Right atrium auricular region (tissue), 2 donors: ENCODE measurements around the gene MAPKBP1. TPM values are rescaled to one million over a fixed set of nuclear protein-coding genes. Genes with fewer than 3 reads are reported as not detected.
"Not testable (repeated sequence)": the region's sequence is repeated elsewhere in the genome, so short reads cannot be mapped to it uniquely, and the experiment has no call there.

ENCODE experiments used
- DNase-seq: peaks from one replicate; pipeline ENCODE4 v3.0.0-alpha.2; 2019; ENCODE audit warnings: low spot score
- H3K27ac ChIP-seq, 2 donors: fragments of 200-600 bp; sonication (generic); 1 replicate in 1 of 2; 2 replicates in 1 of 2; pipeline ENCODE4 v1.5.1; 2016 to 2019
- H3K27me3 ChIP-seq, 2 donors: fragments of 200-600 bp; sonication (generic); one replicate each; pipeline versions ENCODE4 v1.5.1 to v1.6.0; 2017 to 2019
- H3K36me3 ChIP-seq: fragments of 200-600 bp; sonication (generic); one replicate; pipeline ENCODE4 v1.5.1; 2016
- H3K4me1 ChIP-seq, 2 donors: fragments of 200-600 bp; sonication (generic); one replicate each; pipeline versions ENCODE4 v1.5.1 to v1.6.0; 2017 to 2019
- H3K4me3 ChIP-seq, 2 donors: fragments of 200-600 bp; sonication (generic); 1 replicate in 1 of 2; 2 replicates in 1 of 2; pipeline ENCODE4 v1.5.1; 2017 to 2019; ENCODE audit warnings: mild to moderate bottlenecking in 1 of 2, moderate library complexity in 1 of 2
- H3K9me3 ChIP-seq, 2 donors: fragments of 200-600 bp; sonication (generic); one replicate each; pipeline ENCODE4 v1.5.1; 2019
- CTCF ChIP-seq, 2 donors: fragments of 200-600 bp; sonication (generic); IDR thresholded peaks; one replicate each; pipeline ENCODE4 v1.5.1; 2019; ENCODE audit warnings: antibody characterized with exemption in 2 of 2
- total RNA-seq, 2 donors: library from RNA; depleted of rRNA; stranded (reverse); fragments of >200 nt; gene quantifications; one replicate each; pipeline ENCODE4 v1.1.0, GENCODE V29; 2016

Gene MAPKBP1
- total RNA-seq, 2 donors from 2014 or later: 10.5 TPM

DNA sequence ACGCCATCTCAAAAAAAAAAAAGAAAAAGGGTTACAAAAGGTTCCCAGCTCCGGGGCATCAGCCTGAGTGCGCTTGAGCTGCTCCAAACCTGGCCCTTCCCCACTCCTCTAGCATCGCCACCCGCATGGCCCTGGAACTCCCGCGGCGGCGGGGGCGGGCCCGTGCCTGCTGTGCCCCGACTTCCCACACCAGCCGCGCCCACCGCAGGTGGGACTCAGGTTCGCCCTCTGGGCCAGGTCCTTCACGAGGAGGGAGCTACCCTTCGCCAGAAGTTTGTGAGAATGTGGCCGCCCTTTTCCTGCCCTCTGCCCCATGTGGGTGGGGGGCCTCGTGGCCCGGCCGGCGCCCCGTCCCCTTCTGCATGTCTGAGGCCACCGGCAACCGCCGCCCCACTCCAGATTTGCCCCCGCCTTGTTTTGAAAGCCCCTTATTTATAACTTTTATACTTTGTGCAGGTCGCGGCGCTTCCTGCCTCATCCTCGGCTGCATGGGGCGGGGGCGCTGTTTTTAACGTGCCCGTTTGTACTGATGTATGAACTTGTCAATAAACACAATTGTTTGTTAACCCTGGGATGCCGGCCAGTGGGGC lies 53.1 kb downstream of the MAPKBP1 start:
- peak overlapping the region; percentile 82 to 93 for H3K4me3 ChIP-seq
- no peaks in the 10 kb centered on the region for H3K9me3 ChIP-seq
- no peak for TF ChIP-seq CTCF (IDR thresholded peaks at IDR 0.05)
- H3K4me1 ChIP-seq: peaks cover 0 to 20% of the 10 kb centered on the region in 2 donors
- peaks cover 24% of the 10 kb centered on the region for H3K36me3 ChIP-seq
- DNase-seq: no peak
- H3K27me3 ChIP-seq: no peaks in the 10 kb centered on the region
- peak overlapping the region in 1 of 2 donors; percentile 88 for H3K27ac ChIP-seq

GRCh38 chr15:41827880-41828806 lies 53.9 kb downstream of the MAPKBP1 start, which contains the start of gene JMJD7:
Gene JMJD7, plus strand, starts transcription at chr15:41828092. Its CDS starts 33 bp downstream, at chr15:41828125.
- peaks cover 0 to 27% of the 10 kb centered on the region in 2 donors for H3K4me1 ChIP-seq
- H3K4me3 ChIP-seq: peak within 1 kb of the TSS; percentile 82 to 93
- H3K27ac ChIP-seq: peak within 1 kb of the TSS; percentile 88 to 93
- TF ChIP-seq CTCF (IDR thresholded peaks at IDR 0.05): no peak
- H3K9me3 ChIP-seq: no peaks in the 10 kb centered on the region
- no peaks in the 10 kb centered on the region for H3K27me3 ChIP-seq
- DNase-seq: peak; percentile 89
- peaks cover 21% of the 10 kb centered on the region for H3K36me3 ChIP-seq

- no peaks in the 10 kb centered on the region for H3K27me3 ChIP-seq
- H3K4me3 ChIP-seq: peak overlapping the region; percentile 82 to 93
- no peak for TF ChIP-seq CTCF (IDR thresholded peaks at IDR 0.05)
- H3K36me3 ChIP-seq: peaks cover 14% of the 10 kb centered on the region
- DNase-seq: no peak
- H3K9me3 ChIP-seq: no peaks in the 10 kb centered on the region
- H3K27ac ChIP-seq: peak overlapping the region; percentile 88 to 93
- peaks cover 0 to 27% of the 10 kb centered on the region in 2 donors for H3K4me1 ChIP-seq
Observed at GRCh38 chr15:41828807-41829141, 54.5 kb downstream of the MAPKBP1 start.

GRCh38 chr15:41829959-41830646 lies 55.8 kb downstream of the MAPKBP1 start:
- no peaks in the 10 kb centered on the region for H3K27me3 ChIP-seq

DNA sequence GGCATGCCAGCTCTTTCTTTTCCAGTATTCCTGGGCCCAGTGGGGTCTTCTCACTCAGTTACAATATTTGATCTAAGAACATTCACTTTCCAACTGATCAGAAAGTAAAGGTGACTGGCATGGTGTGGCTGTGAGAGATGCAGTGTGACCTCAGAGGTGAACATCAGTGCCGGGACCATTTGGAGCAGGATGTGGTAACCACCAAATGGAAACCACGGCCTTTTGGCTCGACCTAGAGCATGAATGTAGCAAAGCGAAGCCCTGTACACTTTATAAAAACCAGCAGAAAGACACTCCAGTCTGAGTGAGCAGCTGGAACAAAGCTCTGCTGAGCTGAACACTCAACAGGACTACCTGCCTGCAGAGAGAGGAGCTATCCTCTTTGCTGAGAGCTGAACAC lies 57.0 kb downstream of the MAPKBP1 start:
- H3K36me3 ChIP-seq, H3K27ac ChIP-seq, H3K27me3 ChIP-seq, DNase-seq, H3K4me3 ChIP-seq, H3K9me3 ChIP-seq: not testable (repeated sequence)
- peaks cover 0 to 27% of the 10 kb centered on the region in 2 donors for H3K4me1 ChIP-seq

More at GRCh38 chr15:41829959-41830646, 55.8 kb downstream of the MAPKBP1 start:
- Histone ChIP-seq H3K4me3 (no peak overlapping the region), H3K9me3 (no peaks in the 10 kb centered on the region), H3K27ac (no peak overlapping the region), H3K36me3 (peaks cover 5% of the 10 kb centered on the region), H3K4me1 (peaks cover 0 to 27% of the 10 kb centered on the region in 2 donors)
- no peak for DNase-seq
- no peak for TF ChIP-seq CTCF (IDR thresholded peaks at IDR 0.05)

- Histone ChIP-seq H3K4me1 (peaks cover 0 to 26% of the 10 kb centered on the region in 2 donors), H3K4me3 (no peak overlapping the region), H3K36me3 (peaks cover 5% of the 10 kb centered on the region), H3K9me3 (no peaks in the 10 kb centered on the region), H3K27ac (no peak overlapping the region), H3K27me3 (no peaks in the 10 kb centered on the region)
- TF ChIP-seq CTCF (IDR thresholded peaks at IDR 0.05): no peak
- no peak for DNase-seq
Observed at GRCh38 chr15:41832208-41832607, 57.9 kb downstream of the MAPKBP1 start.
